Adrenal gland (tissue), 5 donors: Measurements from ENCODE around the gene AGR3.

Experiments used
- CTCF ChIP-seq, 6 experiments: fragments of 450-650 bp in 4 of 6; fragments of 200-600 bp in 2 of 6; sonication (generic) in 1 of 6; IDR thresholded peaks; 1 replicate in 5 of 6; 2 replicates in 1 of 6; pipeline versions ENCODE4 v1.5.1 to v1.8.0; 2016 to 2021; ENCODE audit warnings: antibody characterized with exemption in 6 of 6, mild to moderate bottlenecking in 2 of 6, moderate library complexity in 1 of 6
- POLR2A ChIP-seq, 2 donors: fragments of 450-650 bp; IDR thresholded peaks; one replicate each; pipeline ENCODE4 v1.6.1; 2017; ENCODE audit warnings: antibody characterized with exemption in 2 of 2, mild to moderate bottlenecking in 2 of 2, moderate library complexity in 1 of 2
- donor health status: DM: no; HTN: no; CAD: no.

GRCh38 chr7:16926861-16927260 lies 45.1 kb upstream of the AGR3 start:
- no peak for TF ChIP-seq CTCF (IDR thresholded peaks at IDR 0.05)
- TF ChIP-seq POLR2A (IDR thresholded peaks at IDR 0.05), result no peak
